H1 (cell line): Measurements from ENCODE around the gene PRDM2. TPM values are rescaled to one million over a fixed set of nuclear protein-coding genes. Genes with fewer than 3 reads are reported as not detected.

ENCODE experiments used
- ATF3 ChIP-seq: IDR thresholded peaks from 2 replicates; pipeline ENCODE4 v1.6.1; 2011; ENCODE audit warnings: low read depth, mild to moderate bottlenecking, low read length; ENCODE audit not compliant: insufficient read depth
- CHD2 ChIP-seq: IDR thresholded peaks from 2 replicates; pipeline ENCODE4 v1.6.1; 2012; ENCODE audit warnings: low read length, improper control_type of control experiment
- HDAC6 ChIP-seq: IDR thresholded peaks from one replicate; pipeline ENCODE4 v1.7.1; 2012; ENCODE audit warnings: low read depth, mild to moderate bottlenecking, inconsistent platforms, low read length, moderate library complexity
- KDM4A ChIP-seq: IDR thresholded peaks from one replicate; pipeline ENCODE4 v1.7.1; 2012; ENCODE audit warnings: low read depth, mild to moderate bottlenecking, moderate library complexity, low read length, inconsistent platforms; ENCODE audit not compliant: severe bottlenecking
- POLR2A ChIP-seq, 2 experiments: IDR thresholded peaks; 1 replicate in 1 of 2; 2 replicates in 1 of 2; pipeline ENCODE4 v1.6.1; 2011; ENCODE audit warnings: low read depth in 2 of 2, low read length in 2 of 2, mild to moderate bottlenecking in 2 of 2; ENCODE audit errors: control extremely low read depth in 1 of 2
- SIN3A ChIP-seq, 2 experiments: IDR thresholded peaks in 1 of 2; conservative IDR thresholded peaks in 1 of 2; 2 replicates each; pipeline ENCODE4 v1.6.1; 2011 to 2012; ENCODE audit warnings: low read length in 2 of 2, improper control_type of control experiment in 1 of 2, low read depth in 1 of 2, mild to moderate bottlenecking in 1 of 2
- USF2 ChIP-seq: IDR thresholded peaks from 2 replicates; pipeline ENCODE4 v1.6.1; 2011; ENCODE audit warnings: low read length, improper control_type of control experiment
- YY1 ChIP-seq: IDR thresholded peaks from 2 replicates; pipeline ENCODE4 v1.6.1; 2011; ENCODE audit warnings: low read depth, mild to moderate bottlenecking, low read length
- polyA plus RNA-seq, 7 experiments: library from polyadenylated mRNA; depleted of rRNA in 3 of 7; stranded (reverse) in 5 of 7; unstranded in 2 of 7; fragments of >200 nt in 5 of 7; fragments of 200-250 nt in 2 of 7; gene quantifications; 1 replicate in 5 of 7; 2 replicates in 1 of 7; 4 replicates in 1 of 7; pipeline versions ENCODE4 v1.2.1 to v1.2.3, GENCODE V29; 2011 to 2013; ENCODE audit warnings: missing spikeins in 2 of 7, mixed read lengths in 2 of 7
- total RNA-seq: library from RNA; stranded (reverse); fragmentation: NEBNext Ultra II Directional; extraction: Animal tissue kit (Norgen Biotek cat#: 25700); gene quantifications from 2 replicates; pipeline ENCODE4 v1.2.1, GENCODE V29; 2021

The PRDM2 gene
- total and polyA plus RNA-seq, 2 of the 8 experiments (the other 6 are each of a cell fraction or from before 2014, with no cell fraction given) = 5.8 to 21.2 TPM

GRCh38 chr1:13823126-13823880 is 123.3 kb downstream of the PRDM2 start (continued):
- TF ChIP-seq USF2 = no peak
- TF ChIP-seq HDAC6 = no peak
- no peak for TF ChIP-seq ATF3
- TF ChIP-seq SIN3A (conservative IDR thresholded peaks at IDR 0.05 in 1 of 2, IDR thresholded peaks at IDR 0.05 in 1 of 2; ENCODE audit: low read depth in 1 of 2, low read length in 2 of 2) = no peak
- no peak for TF ChIP-seq POLR2A (IDR thresholded peaks at IDR 0.05; ENCODE audit: control extremely low read depth in 1 of 2, low read depth in 2 of 2, low read length in 2 of 2)
- TF ChIP-seq CHD2 = no peak
- no peak for TF ChIP-seq YY1
- no peak for TF ChIP-seq KDM4A
